LNCaP clone FGC (cell line): ENCODE data around the gene MOB1B.

Experiments
- DNase-seq: peaks from one replicate; pipeline ENCODE4 v3.0.0-alpha.2; 2011; ENCODE audit warnings: low read depth
- H3K4me3 ChIP-seq: 2 replicates; pipeline ENCODE4 v1.5.1; 2011; ENCODE audit warnings: mild to moderate bottlenecking, low read depth, low read length, control low read depth
- CTCF ChIP-seq: IDR thresholded peaks from 2 replicates; pipeline ENCODE4 v1.5.1; 2012; ENCODE audit warnings: mild to moderate bottlenecking; ENCODE audit not compliant: control insufficient read depth, insufficient read depth; ENCODE audit errors: extremely low read depth

Gene MOB1B

GRCh38 chr4:70936200-70936787 is 34.1 kb downstream of the MOB1B start:
- DNase-seq: no peak

GRCh38 chr4:70938086-70938485 is 35.9 kb downstream of the MOB1B start:
- DNase-seq: no peak
- no peak for TF ChIP-seq CTCF
- no peak overlapping the region for H3K4me3 ChIP-seq

More at GRCh38 chr4:70936200-70936787, 34.1 kb downstream of the MOB1B start:
- no peak for TF ChIP-seq CTCF
- no peak overlapping the region for H3K4me3 ChIP-seq

- no peak for TF ChIP-seq CTCF
- no peak for DNase-seq
- no peak overlapping the region for H3K4me3 ChIP-seq
These were observed 38.0 kb downstream of the MOB1B start for GRCh38 chr4:70940134-70940533.

GRCh38 chr4:70943114-70943513 is 40.9 kb downstream of the MOB1B start:
- no peak overlapping the region for H3K4me3 ChIP-seq
- TF ChIP-seq CTCF: no peak
- DNase-seq: no peak

GRCh38 chr4:70945046-70945445 is 42.9 kb downstream of the MOB1B start:
- no peak for DNase-seq
- no peak overlapping the region for H3K4me3 ChIP-seq
- no peak for TF ChIP-seq CTCF

GRCh38 chr4:70945452-70946055 is 43.4 kb downstream of the MOB1B start:
- H3K4me3 ChIP-seq: no peak overlapping the region
- TF ChIP-seq CTCF: no peak
- no peak for DNase-seq

- no peak for TF ChIP-seq CTCF
- H3K4me3 ChIP-seq: no peak overlapping the region
- no peak for DNase-seq
These were observed 44.8 kb downstream of the MOB1B start for GRCh38 chr4:70946939-70947338.
